Breast epithelium (tissue), 4 donors: ENCODE results near the gene ZFP62. TPM values are rescaled to one million over a fixed set of nuclear protein-coding genes. Genes with fewer than 3 reads are reported as not detected.

Experiments used
- DNase-seq, 2 donors: peaks; one replicate each; pipeline ENCODE4 v3.0.0-alpha.2; 2019; ENCODE audit warnings: low spot score in 2 of 2
- H3K27ac ChIP-seq, 2 donors: fragments of 200-600 bp; sonication (generic) in 1 of 2; one replicate each; pipeline ENCODE4 v1.5.1; 2016 to 2019; ENCODE audit warnings: mild to moderate bottlenecking in 1 of 2
- H3K27me3 ChIP-seq, 2 donors: fragments of 200-600 bp; sonication (generic) in 1 of 2; one replicate each; pipeline versions ENCODE4 v1.5.1 to v1.6.0; 2017 to 2019; ENCODE audit warnings: control low read depth in 1 of 2, mild to moderate bottlenecking in 1 of 2
- H3K36me3 ChIP-seq: fragments of 200-600 bp; one replicate; pipeline ENCODE4 v1.5.1; 2019
- H3K4me1 ChIP-seq, 2 donors: fragments of 200-600 bp; sonication (generic); one replicate each; pipeline ENCODE4 v1.5.1; 2016 to 2019; ENCODE audit warnings: control low read depth in 1 of 2
- H3K4me3 ChIP-seq, 3 donors: fragments of 200-600 bp; sonication (generic); 1 replicate in 2 of 3; 2 replicates in 1 of 3; pipeline ENCODE4 v1.5.1; 2016 to 2019; ENCODE audit warnings: mild to moderate bottlenecking in 3 of 3, moderate library complexity in 2 of 3
- H3K9me3 ChIP-seq, 2 donors: fragments of 200-600 bp; sonication (generic) in 1 of 2; one replicate each; pipeline ENCODE4 v1.5.1; 2016 to 2019; ENCODE audit warnings: control low read depth in 1 of 2
- POLR2A ChIP-seq: fragments of 450-650 bp; IDR thresholded peaks from one replicate; pipeline ENCODE4 v1.6.1; 2016; ENCODE audit warnings: antibody characterized with exemption, mild to moderate bottlenecking, moderate library complexity
- POLR2AphosphoS5 ChIP-seq, 3 donors: sonication (generic); formaldehyde crosslinking; IDR thresholded peaks; one replicate each; pipeline ENCODE4 v1.6.1; 2017; ENCODE audit warnings: antibody characterized with exemption in 3 of 3
- intact Hi-C: fragments of 100-400 bp; cut with DNase I; formaldehyde crosslinking; loops from one replicate; pipeline ENCODE4 v1.15.1; 2023; ENCODE audit warnings: low total_unique reads
- total RNA-seq, 3 donors: library from RNA; depleted of rRNA; stranded (reverse); fragments of >200 nt; gene quantifications; one replicate each; pipeline ENCODE4 v1.1.0, GENCODE V29; 2016
- TF ChIP-seq, protein P1 (sequence below), 3 donors: fragments of 450-650 bp; IDR thresholded peaks; one replicate each; pipeline ENCODE4 v1.5.1; 2016 to 2017; ENCODE audit warnings: antibody characterized with exemption in 3 of 3, mild to moderate bottlenecking in 3 of 3, moderate library complexity in 3 of 3

Gene ZFP62
- total RNA-seq, 3 donors from 2014 or later: 18.6 to 49.6 (median 35.4) TPM

DNA sequence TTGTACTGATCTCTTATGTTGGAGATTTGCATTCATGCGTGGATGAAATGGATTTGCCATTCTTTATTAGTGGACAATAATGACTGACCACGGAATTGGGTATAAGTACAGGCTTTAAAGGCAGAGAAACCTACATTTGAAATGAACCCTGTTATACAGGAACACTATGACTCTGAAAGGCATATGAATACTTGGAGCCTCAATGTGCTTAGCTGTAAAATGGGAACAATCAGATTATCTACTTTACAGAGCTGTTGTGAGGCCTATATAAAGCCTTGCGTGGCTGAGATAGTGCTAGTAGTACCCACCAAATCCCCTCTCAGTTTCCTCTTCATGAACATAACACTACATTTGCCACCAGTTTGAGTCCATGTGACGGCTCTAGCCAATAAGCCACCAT, 39.5 kb downstream of the ZFP62 start:
- Histone ChIP-seq H3K27ac (peak overlapping the region; percentile 78 to 88), H3K4me3 (no peak overlapping the region), H3K9me3 (no peaks in the 10 kb centered on the region), H3K36me3 (no peaks in the 10 kb centered on the region), H3K27me3 (no peaks in the 10 kb centered on the region), H3K4me1 (no peaks in the 10 kb centered on the region)
- intact Hi-C loops: no loop called here
- TF ChIP-seq POLR2AphosphoS5 (IDR thresholded peaks at IDR 0.05) (no peak), POLR2A (no peak)
- TF ChIP-seq, protein P1, sequence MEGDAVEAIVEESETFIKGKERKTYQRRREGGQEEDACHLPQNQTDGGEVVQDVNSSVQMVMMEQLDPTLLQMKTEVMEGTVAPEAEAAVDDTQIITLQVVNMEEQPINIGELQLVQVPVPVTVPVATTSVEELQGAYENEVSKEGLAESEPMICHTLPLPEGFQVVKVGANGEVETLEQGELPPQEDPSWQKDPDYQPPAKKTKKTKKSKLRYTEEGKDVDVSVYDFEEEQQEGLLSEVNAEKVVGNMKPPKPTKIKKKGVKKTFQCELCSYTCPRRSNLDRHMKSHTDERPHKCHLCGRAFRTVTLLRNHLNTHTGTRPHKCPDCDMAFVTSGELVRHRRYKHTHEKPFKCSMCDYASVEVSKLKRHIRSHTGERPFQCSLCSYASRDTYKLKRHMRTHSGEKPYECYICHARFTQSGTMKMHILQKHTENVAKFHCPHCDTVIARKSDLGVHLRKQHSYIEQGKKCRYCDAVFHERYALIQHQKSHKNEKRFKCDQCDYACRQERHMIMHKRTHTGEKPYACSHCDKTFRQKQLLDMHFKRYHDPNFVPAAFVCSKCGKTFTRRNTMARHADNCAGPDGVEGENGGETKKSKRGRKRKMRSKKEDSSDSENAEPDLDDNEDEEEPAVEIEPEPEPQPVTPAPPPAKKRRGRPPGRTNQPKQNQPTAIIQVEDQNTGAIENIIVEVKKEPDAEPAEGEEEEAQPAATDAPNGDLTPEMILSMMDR (IDR thresholded peaks at IDR 0.05): no peak
- no peak for DNase-seq

DNA sequence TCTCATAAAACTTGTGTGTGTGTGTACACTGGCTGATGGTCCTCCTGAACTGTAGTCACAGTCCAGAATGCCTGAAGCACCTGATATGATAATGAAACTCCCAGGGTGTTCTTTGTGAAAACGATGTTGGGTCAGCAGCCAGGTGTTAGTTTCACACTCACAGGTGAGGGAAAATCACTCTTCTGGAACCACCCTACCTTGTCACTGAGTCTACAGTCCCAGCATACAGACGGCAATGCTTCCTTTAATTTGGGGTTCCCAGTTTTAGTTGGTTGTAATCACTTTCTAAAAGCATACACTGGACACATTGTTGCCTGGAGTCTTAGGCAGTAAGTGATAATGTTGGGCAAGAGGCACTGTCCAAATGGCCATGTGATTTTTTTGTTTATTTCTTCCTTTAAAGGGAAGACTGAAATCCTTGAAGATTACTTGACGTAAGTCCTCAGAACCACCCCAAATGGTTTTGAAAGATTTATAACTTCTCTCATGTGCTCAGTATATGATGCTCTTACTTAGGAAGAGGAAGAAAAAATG, 40.2 kb downstream of the ZFP62 start:
- no peaks in the 10 kb centered on the region for H3K4me1 ChIP-seq
- TF ChIP-seq POLR2AphosphoS5 (IDR thresholded peaks at IDR 0.05): peak in 1 of 3 donors; percentile 12
- TF ChIP-seq, protein P1 (IDR thresholded peaks at IDR 0.05): no peak
- H3K4me3 ChIP-seq: no peak overlapping the region
- intact Hi-C loops: no loop called here
- no peaks in the 10 kb centered on the region for H3K27me3 ChIP-seq
- H3K9me3 ChIP-seq: no peaks in the 10 kb centered on the region
- H3K27ac ChIP-seq: peak overlapping the region; percentile 78 to 88
- no peaks in the 10 kb centered on the region for H3K36me3 ChIP-seq
- DNase-seq: no peak

DNA sequence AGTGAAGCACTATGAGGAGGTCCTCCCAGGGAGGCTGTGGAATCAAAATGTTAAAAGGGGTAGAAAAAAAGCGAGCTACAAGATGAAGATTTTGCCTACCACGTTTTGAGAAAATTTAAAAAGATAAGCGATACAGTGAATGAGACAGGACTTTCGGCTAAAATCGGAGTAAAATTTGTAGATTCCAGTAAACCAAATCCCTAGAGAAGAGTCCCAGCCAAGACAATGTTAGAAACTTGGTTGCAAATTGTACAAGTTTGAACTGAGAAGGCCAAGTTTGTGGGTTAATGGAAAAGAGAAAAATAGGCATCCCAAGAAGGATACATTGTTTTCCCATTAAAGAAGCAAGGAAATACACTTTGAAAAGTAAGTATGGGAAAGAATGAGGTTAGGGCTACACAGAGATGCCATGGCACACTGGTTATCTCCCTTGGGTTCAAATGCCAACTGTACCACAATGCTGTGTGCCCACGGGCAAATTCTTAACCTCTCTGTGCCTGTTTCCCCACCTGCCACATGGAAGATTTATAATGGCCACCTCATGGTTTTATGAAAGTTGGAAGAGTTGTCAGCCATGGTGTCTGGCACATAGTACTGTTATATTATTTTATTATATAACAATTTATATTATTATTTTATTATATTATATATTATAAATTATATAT, 42.3 kb downstream of the ZFP62 start:
- Histone ChIP-seq H3K27ac (peak overlapping the region in 1 of 2 donors; percentile 66), H3K4me3 (no peak overlapping the region), H3K4me1 (no peaks in the 10 kb centered on the region), H3K36me3 (no peaks in the 10 kb centered on the region), H3K27me3 (no peaks in the 10 kb centered on the region), H3K9me3 (no peaks in the 10 kb centered on the region)
- no peak for DNase-seq
- TF ChIP-seq, protein P1 (IDR thresholded peaks at IDR 0.05): no peak
- TF ChIP-seq POLR2A (no peak), POLR2AphosphoS5 (IDR thresholded peaks at IDR 0.05) (no peak)
- intact Hi-C loops: no loop called here

DNA sequence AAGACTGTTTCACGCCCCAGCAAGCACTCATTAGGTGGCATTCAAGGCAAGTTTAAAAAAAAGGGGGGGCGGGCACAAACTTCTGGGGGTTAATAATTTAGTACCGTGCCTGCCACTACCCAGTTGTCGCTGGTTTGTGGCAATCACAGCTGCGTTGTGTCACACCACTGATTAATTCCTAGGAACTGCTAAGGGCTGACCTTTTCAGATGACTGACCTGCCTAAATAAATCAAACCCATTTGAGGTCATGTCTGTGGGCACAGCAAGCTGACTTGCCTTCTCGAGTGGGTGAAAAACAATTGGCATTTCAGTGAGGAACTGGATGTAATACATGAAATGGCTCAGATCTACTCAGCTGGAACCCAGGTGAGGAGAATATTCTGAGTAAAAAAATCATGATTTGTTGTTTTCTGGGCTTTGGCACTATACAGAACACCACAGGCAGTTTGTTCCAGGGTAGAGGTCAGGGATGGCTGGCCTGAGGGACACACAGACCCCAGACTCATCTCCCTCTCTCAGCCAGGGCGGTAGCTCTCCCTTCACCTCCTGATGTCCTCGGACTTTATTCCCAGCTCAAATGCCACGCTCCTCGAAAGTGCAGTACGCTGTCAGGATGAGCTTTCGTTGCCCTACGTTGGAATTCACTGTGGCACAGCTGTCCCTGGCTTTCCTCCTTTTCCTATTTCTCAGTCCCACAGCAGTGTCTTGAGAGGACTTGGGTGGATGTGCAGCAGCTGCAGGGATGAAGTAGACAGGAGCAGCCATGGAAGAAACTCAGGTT, 43.0 kb downstream of the ZFP62 start:
- intact Hi-C loops: no loop called here

More for the DNA sequence above, 43.0 kb downstream of the ZFP62 start:
- TF ChIP-seq, protein P1 (IDR thresholded peaks at IDR 0.05): no peak
- TF ChIP-seq POLR2AphosphoS5 (IDR thresholded peaks at IDR 0.05) (no peak), POLR2A (no peak)
- H3K4me1 ChIP-seq: no peaks in the 10 kb centered on the region
- H3K27ac ChIP-seq: peak overlapping the region; percentile 65 to 66
- no peaks in the 10 kb centered on the region for H3K9me3 ChIP-seq
- DNase-seq: no peak
- no peak overlapping the region for H3K4me3 ChIP-seq
- H3K36me3 ChIP-seq: no peaks in the 10 kb centered on the region
- H3K27me3 ChIP-seq: no peaks in the 10 kb centered on the region
